ENCODE measurements around the gene CCDC149.

DNA sequence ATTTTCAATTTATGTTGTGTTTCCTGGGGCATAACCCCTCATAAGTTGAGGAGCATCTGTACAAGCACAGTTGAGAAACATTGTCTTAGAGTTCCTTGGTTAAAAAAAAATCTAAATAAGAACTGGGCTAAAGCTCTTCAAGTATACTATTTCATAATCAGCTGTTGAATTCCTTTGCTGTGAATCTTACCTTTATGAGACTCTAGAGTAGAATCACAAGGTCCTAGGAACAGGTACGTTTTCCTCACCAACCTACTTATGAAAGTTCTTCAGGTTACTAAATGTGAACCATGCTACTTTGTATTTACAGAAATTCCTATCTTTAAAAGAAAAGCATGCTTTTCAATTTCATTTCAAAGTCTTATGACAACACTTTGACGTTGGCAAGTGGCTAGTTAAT, 138.4 kb downstream of the CCDC149 start:
- TF ChIP-seq, protein P1, sequence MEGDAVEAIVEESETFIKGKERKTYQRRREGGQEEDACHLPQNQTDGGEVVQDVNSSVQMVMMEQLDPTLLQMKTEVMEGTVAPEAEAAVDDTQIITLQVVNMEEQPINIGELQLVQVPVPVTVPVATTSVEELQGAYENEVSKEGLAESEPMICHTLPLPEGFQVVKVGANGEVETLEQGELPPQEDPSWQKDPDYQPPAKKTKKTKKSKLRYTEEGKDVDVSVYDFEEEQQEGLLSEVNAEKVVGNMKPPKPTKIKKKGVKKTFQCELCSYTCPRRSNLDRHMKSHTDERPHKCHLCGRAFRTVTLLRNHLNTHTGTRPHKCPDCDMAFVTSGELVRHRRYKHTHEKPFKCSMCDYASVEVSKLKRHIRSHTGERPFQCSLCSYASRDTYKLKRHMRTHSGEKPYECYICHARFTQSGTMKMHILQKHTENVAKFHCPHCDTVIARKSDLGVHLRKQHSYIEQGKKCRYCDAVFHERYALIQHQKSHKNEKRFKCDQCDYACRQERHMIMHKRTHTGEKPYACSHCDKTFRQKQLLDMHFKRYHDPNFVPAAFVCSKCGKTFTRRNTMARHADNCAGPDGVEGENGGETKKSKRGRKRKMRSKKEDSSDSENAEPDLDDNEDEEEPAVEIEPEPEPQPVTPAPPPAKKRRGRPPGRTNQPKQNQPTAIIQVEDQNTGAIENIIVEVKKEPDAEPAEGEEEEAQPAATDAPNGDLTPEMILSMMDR (IDR thresholded peaks at IDR 0.05) = no peak
- TF ChIP-seq POLR2A (IDR thresholded peaks at IDR 0.05) = no peak
- TF ChIP-seq POLR2AphosphoS5 (IDR thresholded peaks at IDR 0.05) = no peak
- TF ChIP-seq EP300 (IDR thresholded peaks at IDR 0.05; ENCODE audit: low read depth) = no peak

Measured in transverse colon (tissue), 4 donors.